Neural progenitor cell (in vitro differentiated cells): Measurements from ENCODE around the gene TPSAB1. TPM values are rescaled to one million over a fixed set of nuclear protein-coding genes. Genes with fewer than 3 reads are reported as not detected.

Source experiments
- DNase-seq: peaks from one replicate; pipeline ENCODE4 v3.0.0-alpha.2; 2016; ENCODE audit warnings: low spot score
- H2AFZ ChIP-seq: fragments of 200-600 bp; sonication (generic); replicated peaks from 2 replicates; pipeline ENCODE4 v1.6.1; 2016; ENCODE audit warnings: antibody characterized with exemption
- H3F3A ChIP-seq: fragments of 200-600 bp; sonication (generic); 2 replicates; pipeline ENCODE4 v1.6.1; 2016; ENCODE audit warnings: antibody characterized with exemption, low read depth
- H3K27ac ChIP-seq: fragments of 200-600 bp; sonication (generic); 2 replicates; pipeline ENCODE4 v1.5.1; 2016; ENCODE audit warnings: mild to moderate bottlenecking
- H3K27me3 ChIP-seq: fragments of 200-600 bp; sonication (generic); 2 replicates; pipeline ENCODE4 v1.6.1; 2016; ENCODE audit warnings: mild to moderate bottlenecking, moderate library complexity
- H3K36me3 ChIP-seq: fragments of 200-600 bp; sonication (generic); 2 replicates; pipeline ENCODE4 v1.5.1; 2016
- H3K4me1 ChIP-seq: fragments of 200-600 bp; sonication (generic); 2 replicates; pipeline ENCODE4 v1.6.1; 2016; ENCODE audit warnings: mixed run types
- H3K4me2 ChIP-seq: fragments of 200-600 bp; sonication (generic); 2 replicates; pipeline ENCODE4 v1.6.1; 2016
- H3K4me3 ChIP-seq: fragments of 200-600 bp; sonication (generic); 2 replicates; pipeline ENCODE4 v1.5.1; 2016
- H3K79me2 ChIP-seq: fragments of 200-600 bp; sonication (generic); 2 replicates; pipeline ENCODE4 v1.6.1; 2016; ENCODE audit warnings: low read depth
- H3K9ac ChIP-seq: fragments of 200-600 bp; sonication (generic); 2 replicates; pipeline ENCODE4 v1.6.1; 2016
- H3K9me3 ChIP-seq: fragments of 200-600 bp; sonication (generic); 2 replicates; pipeline ENCODE4 v1.5.1; 2016; ENCODE audit warnings: low read depth
- H4K20me1 ChIP-seq: fragments of 200-600 bp; sonication (generic); 2 replicates; pipeline ENCODE4 v1.6.1; 2016; ENCODE audit warnings: low read depth
- H3K27ac Mint-ChIP-seq: 3 replicates; pipeline ENCODE4 v1.8.0; 2021; ENCODE audit warnings: mixed read lengths
- H3K27me3 Mint-ChIP-seq: 2 replicates; pipeline ENCODE4 v1.8.0; 2022; ENCODE audit warnings: low read depth, mild to moderate bottlenecking, inconsistent platforms, moderate library complexity, mixed read lengths; ENCODE audit not compliant: insufficient read depth
- H3K36me3 Mint-ChIP-seq: 3 replicates; pipeline ENCODE4 v1.8.0; 2021; ENCODE audit warnings: mixed read lengths
- H3K4me1 Mint-ChIP-seq: 3 replicates; pipeline ENCODE4 v1.8.0; 2021; ENCODE audit warnings: mixed read lengths
- H3K4me3 Mint-ChIP-seq: 3 replicates; pipeline ENCODE4 v1.8.0; 2021; ENCODE audit warnings: mild to moderate bottlenecking, moderate library complexity, mixed read lengths
- H3K9me3 Mint-ChIP-seq: 3 replicates; pipeline ENCODE4 v1.8.0; 2020; ENCODE audit warnings: mixed read lengths
- CTCF ChIP-seq: fragments of 200-600 bp; sonication (generic); IDR thresholded peaks from 2 replicates; pipeline ENCODE4 v1.5.1; 2017; ENCODE audit warnings: antibody characterized with exemption, mild to moderate bottlenecking
- EZH2 ChIP-seq: fragments of 200-600 bp; sonication (generic); IDR thresholded peaks from 2 replicates; pipeline ENCODE4 v1.6.1; 2017; ENCODE audit warnings: antibody characterized with exemption, mild to moderate bottlenecking, moderate library complexity
- EZH2phosphoT487 ChIP-seq: fragments of 200-600 bp; sonication (generic); IDR thresholded peaks from 2 replicates; pipeline ENCODE4 v1.6.1; 2017; ENCODE audit warnings: antibody characterized with exemption
- total RNA-seq: library from RNA; depleted of rRNA; stranded (reverse); fragments of >200 nt; gene quantifications from 2 replicates; pipeline ENCODE4 v1.2.3, GENCODE V29; 2015; ENCODE audit warnings: low replicate concordance

Gene TPSAB1
- total RNA-seq, 1 donor from 2014 or later, result not detected

DNA sequence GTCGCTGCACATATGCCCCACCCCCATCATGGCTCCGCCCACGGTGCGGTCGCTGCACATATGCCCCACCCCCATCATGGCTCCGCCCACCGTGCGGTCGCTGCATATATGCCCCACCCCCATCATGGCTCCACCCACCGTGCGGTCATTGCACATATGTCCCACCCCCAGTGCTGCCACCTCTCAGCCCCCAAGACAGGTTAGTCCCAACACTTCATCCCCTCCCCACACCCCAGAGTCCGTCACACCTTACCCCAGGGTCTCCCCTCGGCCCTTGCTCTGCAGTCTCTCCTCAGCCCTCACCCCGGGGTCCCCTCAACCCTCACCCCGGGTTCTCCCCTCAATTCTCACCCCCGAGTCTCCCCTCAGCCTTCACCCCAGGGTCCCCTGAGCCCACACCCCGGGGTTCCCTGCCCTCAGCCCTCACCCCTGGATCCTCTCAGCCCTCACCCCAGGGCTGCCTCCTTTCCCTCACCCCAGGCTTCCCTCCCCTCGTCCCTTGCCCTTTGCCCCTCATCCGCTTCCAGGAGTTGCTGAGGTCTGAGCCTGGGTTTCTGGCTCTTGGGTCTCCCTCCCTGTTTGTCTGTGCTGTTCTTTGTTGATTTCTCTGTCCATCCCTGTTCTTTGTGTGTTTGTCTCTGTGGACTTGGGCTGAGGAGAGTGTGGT is 41.0 kb upstream of the TPSAB1 start:
- Histone ChIP-seq H3K9me3 (no peaks in the 10 kb centered on the region), H3K27me3 (no peaks in the 10 kb centered on the region), H3K4me1 (no peaks in the 10 kb centered on the region), H3K4me2 (no peak overlapping the region), H3K4me3 (no peak overlapping the region), H3K36me3 (no peaks in the 10 kb centered on the region), H3K9ac (no peak overlapping the region), H2AFZ (no peak overlapping the region), H3K27ac (no peak overlapping the region), H4K20me1 (peaks cover 40% of the 10 kb centered on the region), H3K79me2 (no peaks in the 10 kb centered on the region), H3F3A (no peaks in the 10 kb centered on the region)
- TF ChIP-seq EZH2phosphoT487 (no peak), EZH2 (no peak), CTCF (no peak)
- Mint-ChIP-seq H3K4me3 (no peak overlapping the region), H3K36me3 (peaks cover 6% of the 10 kb centered on the region), H3K4me1 (peaks cover 11% of the 10 kb centered on the region), H3K9me3 (no peaks in the 10 kb centered on the region), H3K27ac (no peak overlapping the region), H3K27me3 (peaks cover 2% of the 10 kb centered on the region)
- DNase-seq, result no peak

GRCh38 chr16:1200014-1200627 is 40.4 kb upstream of the TPSAB1 start:
- peaks cover 2% of the 10 kb centered on the region for H3K27me3 Mint-ChIP-seq

DNA sequence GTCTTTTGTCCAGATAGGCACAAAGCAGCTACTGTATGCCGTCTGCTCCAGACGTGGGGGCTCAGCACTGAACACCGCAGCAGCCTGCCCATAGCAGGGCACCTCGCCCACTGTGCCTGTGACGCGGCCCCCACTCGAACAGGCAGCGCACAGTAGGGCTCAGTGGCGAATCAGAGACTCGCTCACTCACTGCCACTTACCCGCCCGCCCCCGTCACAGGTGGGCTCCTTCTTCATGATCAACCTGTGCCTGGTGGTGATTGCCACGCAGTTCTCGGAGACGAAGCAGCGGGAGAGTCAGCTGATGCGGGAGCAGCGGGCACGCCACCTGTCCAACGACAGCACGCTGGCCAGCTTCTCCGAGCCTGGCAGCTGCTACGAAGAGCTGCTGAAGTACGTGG is 39.1 kb upstream of the TPSAB1 start:
- H3K27me3 Mint-ChIP-seq, result peaks cover 2% of the 10 kb centered on the region
- H3K9me3 ChIP-seq, result no peaks in the 10 kb centered on the region
- H3K4me1 Mint-ChIP-seq, result peaks cover 10% of the 10 kb centered on the region
- no peak overlapping the region for H3K9ac ChIP-seq
- H3K36me3 Mint-ChIP-seq, result peaks cover 6% of the 10 kb centered on the region
- DNase-seq, result no peak
- no peaks in the 10 kb centered on the region for H3K79me2 ChIP-seq
- TF ChIP-seq EZH2 (no peak), CTCF (no peak), EZH2phosphoT487 (no peak)
- no peak overlapping the region for H2AFZ ChIP-seq
- no peaks in the 10 kb centered on the region for H3K36me3 ChIP-seq
- H3K9me3 Mint-ChIP-seq, result no peaks in the 10 kb centered on the region
- H3F3A ChIP-seq, result no peaks in the 10 kb centered on the region
- H3K4me2 ChIP-seq, result no peak overlapping the region
- H3K27ac Mint-ChIP-seq, result no peak overlapping the region
- H3K4me1 ChIP-seq, result no peaks in the 10 kb centered on the region
- peaks cover 29% of the 10 kb centered on the region for H4K20me1 ChIP-seq
- no peaks in the 10 kb centered on the region for H3K27me3 ChIP-seq
- H3K4me3 Mint-ChIP-seq, result no peak overlapping the region
- H3K27ac ChIP-seq, result no peak overlapping the region
- no peak overlapping the region for H3K4me3 ChIP-seq

More at GRCh38 chr16:1200014-1200627, 40.4 kb upstream of the TPSAB1 start:
- no peak for DNase-seq
- H3K27ac ChIP-seq, result no peak overlapping the region
- no peak overlapping the region for H3K9ac ChIP-seq
- H3K36me3 Mint-ChIP-seq, result peaks cover 6% of the 10 kb centered on the region
- H4K20me1 ChIP-seq, result peaks cover 37% of the 10 kb centered on the region
- no peak overlapping the region for H3K4me2 ChIP-seq
- peaks cover 11% of the 10 kb centered on the region for H3K4me1 Mint-ChIP-seq
- no peaks in the 10 kb centered on the region for H3K9me3 Mint-ChIP-seq
- no peak overlapping the region for H3K4me3 ChIP-seq
- no peak for TF ChIP-seq CTCF
- no peaks in the 10 kb centered on the region for H3K27me3 ChIP-seq
- H3K4me1 ChIP-seq, result no peaks in the 10 kb centered on the region
- no peaks in the 10 kb centered on the region for H3K79me2 ChIP-seq
- H2AFZ ChIP-seq, result no peak overlapping the region
- H3K36me3 ChIP-seq, result no peaks in the 10 kb centered on the region
- no peaks in the 10 kb centered on the region for H3K9me3 ChIP-seq
- no peak overlapping the region for H3K4me3 Mint-ChIP-seq
- no peak overlapping the region for H3K27ac Mint-ChIP-seq
- H3F3A ChIP-seq, result no peaks in the 10 kb centered on the region
